KMS-11 (cell line): ENCODE measurements around the gene AUTS2.

Experiments used
- H2AFZ ChIP-seq: fragments of 200-600 bp; sonication (generic); 2 replicates; pipeline ENCODE4 v1.6.1; 2016; ENCODE audit warnings: antibody characterized with exemption, mixed run types, low read depth
- H3K27ac ChIP-seq: fragments of 200-600 bp; sonication (generic); 2 replicates; pipeline ENCODE4 v1.6.1; 2016; ENCODE audit warnings: mild to moderate bottlenecking, mixed run types
- H3K27me3 ChIP-seq: fragments of 200-600 bp; sonication (generic); 2 replicates; pipeline ENCODE4 v1.6.1; 2017; ENCODE audit warnings: mild to moderate bottlenecking, low read depth, mixed run types, moderate library complexity; ENCODE audit not compliant: insufficient read depth
- H3K36me3 ChIP-seq: fragments of 200-600 bp; sonication (generic); 2 replicates; pipeline ENCODE4 v1.6.1; 2017; ENCODE audit warnings: mild to moderate bottlenecking, mixed run types; ENCODE audit not compliant: insufficient read depth
- H3K4me1 ChIP-seq: fragments of 200-600 bp; sonication (generic); 2 replicates; pipeline ENCODE4 v1.6.1; 2016; ENCODE audit warnings: mild to moderate bottlenecking, low read depth, mixed run types; ENCODE audit not compliant: poor library complexity, severe bottlenecking
- H3K4me2 ChIP-seq: fragments of 200-600 bp; sonication (generic); 2 replicates; pipeline ENCODE4 v1.7.0; 2016; ENCODE audit warnings: mild to moderate bottlenecking, mixed run types
- H3K4me3 ChIP-seq: fragments of 200-600 bp; sonication (generic); IDR thresholded peaks from 2 replicates; pipeline ENCODE4 v1.6.1; 2017; ENCODE audit warnings: low read depth, low read length, mixed read lengths; ENCODE audit not compliant: insufficient read depth
- H3K79me2 ChIP-seq: fragments of 200-600 bp; sonication (generic); 2 replicates; pipeline ENCODE4 v1.6.1; 2016; ENCODE audit warnings: low read depth, mixed run types; ENCODE audit not compliant: insufficient read depth
- H3K9ac ChIP-seq: fragments of 200-600 bp; sonication (generic); 2 replicates; pipeline ENCODE4 v1.6.1; 2016; ENCODE audit warnings: mild to moderate bottlenecking, mixed run types
- H4K20me1 ChIP-seq: fragments of 200-600 bp; sonication (generic); 2 replicates; pipeline ENCODE4 v1.6.1; 2016; ENCODE audit warnings: mild to moderate bottlenecking, mixed run types; ENCODE audit not compliant: insufficient read depth
- TF ChIP-seq, protein P1 (sequence below): fragments of 200-600 bp; sonication (generic); conservative IDR thresholded peaks from 2 replicates; pipeline ENCODE4 v1.6.1; 2017; ENCODE audit warnings: low read depth, mild to moderate bottlenecking, antibody characterized with exemption, low read length, moderate library complexity, mixed read lengths

AUTS2 gene

DNA sequence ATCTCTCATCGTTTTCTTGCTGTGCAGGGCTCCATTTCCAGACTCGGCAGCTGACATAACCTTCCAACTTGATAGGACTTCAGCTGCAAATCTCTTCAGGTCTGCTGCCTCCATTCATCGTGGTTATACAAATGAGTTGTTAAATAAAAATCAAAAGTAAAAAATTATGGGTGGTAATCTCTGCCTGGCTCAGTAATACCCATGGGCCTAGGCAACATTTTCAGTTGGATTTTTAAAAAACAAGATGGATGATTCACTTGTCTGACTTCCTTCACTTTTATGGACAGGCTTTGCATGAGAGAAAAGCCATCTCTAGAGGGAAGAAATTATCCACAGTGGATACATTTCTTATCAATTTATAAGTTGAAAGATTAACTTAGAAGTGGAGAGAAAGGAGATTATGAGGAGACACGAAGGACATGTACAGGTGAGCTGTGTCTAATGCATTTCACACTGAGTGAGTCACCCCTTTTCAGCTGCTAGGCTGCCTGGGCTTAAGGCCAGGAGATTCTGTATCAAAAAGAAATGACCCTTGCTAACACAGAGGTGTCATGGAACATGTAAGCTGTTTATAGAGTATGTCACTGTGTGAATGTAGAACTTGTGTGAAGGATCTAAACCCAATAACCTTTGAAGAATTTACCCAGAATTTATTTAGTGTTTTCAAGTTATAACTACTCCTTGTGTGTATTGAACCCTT is 495.1 kb downstream of the AUTS2 start:
- H3K27me3 ChIP-seq = no peaks in the 10 kb centered on the region
- no peak overlapping the region for H3K27ac ChIP-seq
- no peak overlapping the region for H3K9ac ChIP-seq
- H3K4me2 ChIP-seq = no peak overlapping the region
- H4K20me1 ChIP-seq = no peaks in the 10 kb centered on the region
- TF ChIP-seq, protein P1, sequence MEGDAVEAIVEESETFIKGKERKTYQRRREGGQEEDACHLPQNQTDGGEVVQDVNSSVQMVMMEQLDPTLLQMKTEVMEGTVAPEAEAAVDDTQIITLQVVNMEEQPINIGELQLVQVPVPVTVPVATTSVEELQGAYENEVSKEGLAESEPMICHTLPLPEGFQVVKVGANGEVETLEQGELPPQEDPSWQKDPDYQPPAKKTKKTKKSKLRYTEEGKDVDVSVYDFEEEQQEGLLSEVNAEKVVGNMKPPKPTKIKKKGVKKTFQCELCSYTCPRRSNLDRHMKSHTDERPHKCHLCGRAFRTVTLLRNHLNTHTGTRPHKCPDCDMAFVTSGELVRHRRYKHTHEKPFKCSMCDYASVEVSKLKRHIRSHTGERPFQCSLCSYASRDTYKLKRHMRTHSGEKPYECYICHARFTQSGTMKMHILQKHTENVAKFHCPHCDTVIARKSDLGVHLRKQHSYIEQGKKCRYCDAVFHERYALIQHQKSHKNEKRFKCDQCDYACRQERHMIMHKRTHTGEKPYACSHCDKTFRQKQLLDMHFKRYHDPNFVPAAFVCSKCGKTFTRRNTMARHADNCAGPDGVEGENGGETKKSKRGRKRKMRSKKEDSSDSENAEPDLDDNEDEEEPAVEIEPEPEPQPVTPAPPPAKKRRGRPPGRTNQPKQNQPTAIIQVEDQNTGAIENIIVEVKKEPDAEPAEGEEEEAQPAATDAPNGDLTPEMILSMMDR = no peak
- no peak overlapping the region for H2AFZ ChIP-seq
- no peaks in the 10 kb centered on the region for H3K4me1 ChIP-seq
- no peaks in the 10 kb centered on the region for H3K36me3 ChIP-seq
- no peak overlapping the region for H3K4me3 ChIP-seq
- no peaks in the 10 kb centered on the region for H3K79me2 ChIP-seq

DNA sequence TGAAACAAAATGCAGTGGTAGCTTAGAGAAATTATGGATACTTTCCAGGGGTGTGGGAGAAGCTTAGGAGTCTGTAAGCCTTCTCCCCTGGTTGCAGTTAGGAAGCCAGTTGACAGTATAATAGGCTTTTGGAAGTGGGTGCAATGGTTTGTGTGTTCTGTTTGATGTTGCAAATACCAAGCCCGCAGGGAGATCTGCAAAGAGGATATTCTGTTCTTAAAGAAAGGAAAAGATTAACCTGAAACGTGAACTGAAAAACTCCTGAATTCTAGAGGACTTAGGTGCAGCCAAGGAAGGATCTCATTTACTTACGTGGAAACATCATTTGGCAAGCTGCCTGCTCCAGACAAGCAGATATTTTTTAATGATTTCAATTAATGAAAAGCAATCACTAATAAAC is 496.6 kb downstream of the AUTS2 start:
- TF ChIP-seq, protein P1 = no peak
- no peaks in the 10 kb centered on the region for H4K20me1 ChIP-seq

GRCh38 chr7:70097645-70098044 is 499.4 kb downstream of the AUTS2 start:
- H3K27me3 ChIP-seq = no peaks in the 10 kb centered on the region
- no peak overlapping the region for H3K4me3 ChIP-seq
- no peaks in the 10 kb centered on the region for H3K36me3 ChIP-seq
- no peak overlapping the region for H3K9ac ChIP-seq
- H4K20me1 ChIP-seq = no peaks in the 10 kb centered on the region
- H3K27ac ChIP-seq = no peak overlapping the region
- no peak overlapping the region for H2AFZ ChIP-seq
- TF ChIP-seq, protein P1 = no peak
- no peaks in the 10 kb centered on the region for H3K79me2 ChIP-seq
- no peaks in the 10 kb centered on the region for H3K4me1 ChIP-seq
- no peak overlapping the region for H3K4me2 ChIP-seq

More for the DNA sequence above, 496.6 kb downstream of the AUTS2 start:
- Histone ChIP-seq H3K27me3 (no peaks in the 10 kb centered on the region), H3K9ac (no peak overlapping the region), H3K4me1 (no peaks in the 10 kb centered on the region), H3K4me3 (no peak overlapping the region), H3K79me2 (no peaks in the 10 kb centered on the region), H3K27ac (no peak overlapping the region), H2AFZ (no peak overlapping the region), H3K4me2 (no peak overlapping the region), H3K36me3 (no peaks in the 10 kb centered on the region)

- Histone ChIP-seq H3K27me3 (no peaks in the 10 kb centered on the region), H3K4me3 (no peak overlapping the region), H3K4me1 (no peaks in the 10 kb centered on the region), H3K79me2 (no peaks in the 10 kb centered on the region), H2AFZ (no peak overlapping the region), H3K36me3 (no peaks in the 10 kb centered on the region), H4K20me1 (no peaks in the 10 kb centered on the region), H3K4me2 (no peak overlapping the region), H3K27ac (no peak overlapping the region), H3K9ac (no peak overlapping the region)
- TF ChIP-seq, protein P1 = no peak
Observed at GRCh38 chr7:70098133-70098561, 499.9 kb downstream of the AUTS2 start.
